A549 (cell line): ENCODE results near the gene DMRTB1. TPM values are rescaled to one million over a fixed set of nuclear protein-coding genes. Genes with fewer than 3 reads are reported as not detected.

Experiments used
- ATAC-seq, 2 experiments: fragments of 200-7000 bp in 1 of 2; fragments of >200 bp in 1 of 2; cut with Nextera tagmentation in 1 of 2; cut with Tn5 transposase in 1 of 2; 3 replicates each; pipeline versions ENCODE4 v1.8.0 to v1.9.1; 2018 to 2020; ENCODE audit warnings: mild to moderate bottlenecking in 1 of 2, moderate library complexity in 1 of 2
- CTCF ChIA-PET: fragments of 300-600 bp; sonication (Branson Sonifier 250); formaldehyde crosslinking; extraction: SDS; loops from one replicate; lab custom pipeline; 2021; ENCODE audit warnings: antibody characterized with exemption, inconsistent platforms; lab: Yijun Ruan, JAX
- POLR2A ChIA-PET: fragments of 350-600 bp; formaldehyde crosslinking; extraction: SDS; loops from one replicate; lab custom pipeline; 2021; ENCODE audit warnings: antibody characterized with exemption, inconsistent platforms; lab: Yijun Ruan, JAX
- DNase-seq, 2 experiments: peaks; one replicate each; pipeline versions ENCODE4 v3.0.0 to v3.0.0-alpha.2; 2011 to 2016; ENCODE audit warnings: low read depth in 1 of 2, low spot score in 1 of 2
- FAIRE-seq: peaks from 2 replicates; lab custom pipeline; 2011; peaks lifted over from hg19 to GRCh38; lab: Jason Lieb, UNC
- H3K27ac ChIP-seq, 2 experiments: fragments of >200 bp; sonication (Bioruptor Twin); formaldehyde crosslinking; 3 replicates each; pipeline ENCODE4 v1.5.1; 2016 to 2017
- H3K4me1 ChIP-seq: fragments of >200 bp; sonication (Bioruptor Twin); formaldehyde crosslinking; 3 replicates; pipeline ENCODE4 v1.6.1; 2016
- H3K4me2 ChIP-seq: fragments of >200 bp; sonication (Bioruptor Twin); formaldehyde crosslinking; 3 replicates; pipeline ENCODE4 v1.6.1; 2016
- H3K4me3 ChIP-seq: fragments of >200 bp; sonication (Bioruptor Twin); formaldehyde crosslinking; 3 replicates; pipeline ENCODE4 v1.5.1; 2016
- H3K9me3 ChIP-seq: fragments of >200 bp; sonication (Bioruptor Twin); formaldehyde crosslinking; 3 replicates; pipeline ENCODE4 v1.6.1; 2016
- ATOH8 ChIP-seq: fragments of 250-450 bp; sonication (Bioruptor Pico); IDR thresholded peaks from 2 replicates; pipeline ENCODE4 v1.5.0; 2020; ENCODE audit warnings: low read depth, mild to moderate bottlenecking, moderate library complexity
- BHLHE40 ChIP-seq: IDR thresholded peaks from 2 replicates; pipeline ENCODE4 v1.6.1; 2012; ENCODE audit warnings: low read depth, low read length, inconsistent platforms
- ELK1 ChIP-seq: fragments of 150-350 bp; IDR thresholded peaks from 2 replicates; pipeline ENCODE4 v1.6.1; 2014; ENCODE audit warnings: low read depth, mild to moderate bottlenecking, low read length
- EP300 ChIP-seq, 2 experiments: fragments of >200 bp; sonication (Bioruptor Twin); formaldehyde crosslinking; IDR thresholded peaks; 2 replicates in 1 of 2; 3 replicates in 1 of 2; pipeline ENCODE4 v1.6.1; 2016 to 2017
- FOSL2 ChIP-seq, 2 experiments: fragments of 450-650 bp in 1 of 2; fragments of >200 bp in 1 of 2; sonication (Bioruptor Twin) in 1 of 2; formaldehyde crosslinking; IDR thresholded peaks; 2 replicates each; pipeline versions ENCODE4 v1.5.0 to v1.6.1; 2016 to 2020; ENCODE audit warnings: mild to moderate bottlenecking in 1 of 2, moderate library complexity in 1 of 2
- GATA3 ChIP-seq: IDR thresholded peaks from 2 replicates; pipeline ENCODE4 v1.6.1; 2012; ENCODE audit warnings: borderline replicate concordance
- HES2 ChIP-seq: fragments of >200 bp; sonication (Bioruptor Twin); formaldehyde crosslinking; IDR thresholded peaks from 2 replicates; pipeline ENCODE4 v1.6.1; 2016
- JUNB ChIP-seq: fragments of >200 bp; sonication (Bioruptor Twin); formaldehyde crosslinking; IDR thresholded peaks from 2 replicates; pipeline ENCODE4 v1.6.1; 2016
- KDM1A ChIP-seq: fragments of 200-600 bp; sonication (generic); IDR thresholded peaks from 2 replicates; pipeline ENCODE4 v1.6.1; 2016; ENCODE audit warnings: low read depth, mild to moderate bottlenecking
- KDM5A ChIP-seq: fragments of 200-600 bp; sonication (generic); IDR thresholded peaks from 2 replicates; pipeline ENCODE4 v1.6.1; 2016; ENCODE audit warnings: antibody characterized with exemption, mild to moderate bottlenecking
- MAX ChIP-seq: IDR thresholded peaks from 2 replicates; pipeline ENCODE4 v1.6.1; 2012
- NFE2L2 ChIP-seq: fragments of 150-350 bp; conservative IDR thresholded peaks from 2 replicates; pipeline ENCODE4 v1.6.1; 2014; ENCODE audit warnings: low read length
- NR3C1 ChIP-seq: fragments of >200 bp; sonication (Bioruptor Twin); formaldehyde crosslinking; IDR thresholded peaks from 3 replicates; pipeline ENCODE4 v1.6.1; 2017
- PBX3 ChIP-seq: IDR thresholded peaks from 2 replicates; pipeline ENCODE4 v1.6.1; 2012
- POLR2A ChIP-seq: IDR thresholded peaks from 2 replicates; pipeline ENCODE4 v1.6.1; 2012; ENCODE audit warnings: mild to moderate bottlenecking, low read length
- RFX5 ChIP-seq: fragments of 450-650 bp; IDR thresholded peaks from 2 replicates; pipeline ENCODE4 v1.7.1; 2014; ENCODE audit warnings: antibody characterized with exemption, mild to moderate bottlenecking, moderate library complexity
- SMC3 ChIP-seq: fragments of >200 bp; sonication (Bioruptor Twin); formaldehyde crosslinking; IDR thresholded peaks from 3 replicates; pipeline ENCODE4 v1.6.1; 2018; ENCODE audit warnings: inconsistent platforms
- ZC3H11A ChIP-seq: fragments of 450-650 bp; IDR thresholded peaks from 2 replicates; pipeline ENCODE4 v1.6.1; 2014; ENCODE audit warnings: antibody characterized with exemption, mild to moderate bottlenecking
- ZSCAN20 ChIP-seq: fragments of 250-450 bp; sonication (Bioruptor Pico); IDR thresholded peaks from 2 replicates; pipeline ENCODE4 v1.8.0; 2022; ENCODE audit warnings: mild to moderate bottlenecking, moderate library complexity
- WGBS: methylation state at CpG from one replicate; pipeline ENCODE4 v1.1.6; 2017; ENCODE audit errors: missing lambda C conversion rate; 5-methylcytosine and 5-hydroxymethylcytosine counted together
- polyA plus RNA-seq, 4 experiments: library from polyadenylated mRNA; depleted of rRNA in 3 of 4; stranded (reverse); fragments of >200 nt; fragmentation: RNase III in 1 of 4; extraction: RNeasy Plus Mini Kit Qiagen cat#74134 plus additional on column Dnase treatment in 1 of 4; gene quantifications; 2 replicates in 3 of 4; 3 replicates in 1 of 4; pipeline ENCODE4 v1.2.3, GENCODE V29; 2011 to 2017

The DMRTB1 gene
- polyA plus RNA-seq, 2 of the 4 experiments (the other 2 are of a cell fraction) = not detected

- TF ChIP-seq ATOH8 (CRISPR knock-in tag) = no peak
- no peak for TF ChIP-seq GATA3
- no peak for TF ChIP-seq JUNB
- no peak for TF ChIP-seq RFX5
- no peak for TF ChIP-seq KDM1A
Observed at GRCh38 chr1:53461323-53462044, 2.3 kb downstream of the DMRTB1 start (continued).

- POLR2A ChIA-PET = no interaction called here
Observed at GRCh38 chr1:53462193-53462592, 3.0 kb downstream of the DMRTB1 start.

GRCh38 chr1:53462769-53463501 lies 3.7 kb downstream of the DMRTB1 start:
- 65% methylated on average over 10 of the region's 11 CpGs for WGBS
- Histone ChIP-seq H3K4me1 (no peaks in the 10 kb centered on the region), H3K27ac (no peak overlapping the region), H3K9me3 (no peaks in the 10 kb centered on the region), H3K4me2 (no peak overlapping the region), H3K4me3 (no peak overlapping the region)
- ChIA-PET POLR2A (no interaction called here), CTCF (interaction anchor here (1.2 kb wide), 1 partner anchor 22 kb away, joined by 4 read pairs; no protein-coding TSS in a partner anchor)
- TF ChIP-seq MAX (no peak), ZC3H11A (no peak), POLR2A (no peak), JUNB (no peak), PBX3 (no peak), BHLHE40 (no peak), FOSL2 (IDR thresholded peaks at IDR 0.05) (no peak), FOSL2 (CRISPR knock-in tag; IDR thresholded peaks at IDR 0.05) (no peak), ATOH8 (CRISPR knock-in tag) (no peak), NR3C1 (no peak), SMC3 (no peak), KDM5A (no peak)
- no peak for DNase-seq
- no peak for FAIRE-seq
- ATAC-seq = no peak

More at GRCh38 chr1:53462193-53462592, 3.0 kb downstream of the DMRTB1 start:
- Histone ChIP-seq H3K9me3 (no peaks in the 10 kb centered on the region), H3K4me1 (no peaks in the 10 kb centered on the region), H3K4me3 (no peak overlapping the region)
- CTCF ChIA-PET = interaction anchor here (1.2 kb wide), 1 partner anchor 23 kb away, joined by 4 read pairs; no protein-coding TSS in a partner anchor
- no peak for ATAC-seq
- TF ChIP-seq EP300 (IDR thresholded peaks at IDR 0.05) (no peak), NFE2L2 (no peak), ZSCAN20 (CRISPR knock-in tag) (no peak), ELK1 (no peak), KDM5A (no peak), HES2 (no peak), NR3C1 (no peak)
- TF ChIP-seq, all 56 proteins: peak for 0
- FAIRE-seq (no peak), DNase-seq (no peak)
- no peak overlapping the region for H3K27ac ChIP-seq
- 69% methylated on average over 6 of the region's 6 CpGs for WGBS
- no peak overlapping the region for H3K4me2 ChIP-seq
